Tongue (tissue), 2 donors: ENCODE data around the gene NBAS. TPM values are rescaled to one million over a fixed set of nuclear protein-coding genes. Genes with fewer than 3 reads are reported as not detected.
A peak's percentile ranks its signal among the peaks of the same experiment; 100 is the strongest.

Experiments
- DNase-seq: peaks from one replicate; pipeline ENCODE4 v3.0.0-alpha.2; 2015
- total RNA-seq: library from RNA; depleted of rRNA; stranded (reverse); fragments of >200 nt; gene quantifications from one replicate; pipeline ENCODE4 v1.2.3, GENCODE V29; 2014

NBAS gene
- total RNA-seq, 1 donor from 2014 or later: 73.3 TPM

DNA sequence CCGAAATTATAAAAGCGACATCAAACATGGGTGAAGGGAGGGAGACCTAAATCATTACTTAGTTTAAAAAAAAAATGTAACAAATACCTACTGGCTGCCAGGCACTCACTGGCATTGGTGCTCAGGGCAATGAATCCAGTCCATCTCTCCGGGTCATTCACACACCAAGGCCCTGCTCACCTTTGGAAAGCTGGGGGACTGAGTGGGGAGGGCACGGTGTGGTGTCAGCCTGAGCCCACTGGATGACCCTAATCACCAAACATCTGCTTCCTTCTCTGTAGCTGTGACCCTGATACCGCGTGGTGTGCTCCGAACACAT, 30.2 kb upstream of the NBAS start:
- DNase-seq: no peak

GRCh38 chr2:15588329-15588919, 27.3 kb upstream of the NBAS start:
- DNase-seq: peak; percentile 82

DNA sequence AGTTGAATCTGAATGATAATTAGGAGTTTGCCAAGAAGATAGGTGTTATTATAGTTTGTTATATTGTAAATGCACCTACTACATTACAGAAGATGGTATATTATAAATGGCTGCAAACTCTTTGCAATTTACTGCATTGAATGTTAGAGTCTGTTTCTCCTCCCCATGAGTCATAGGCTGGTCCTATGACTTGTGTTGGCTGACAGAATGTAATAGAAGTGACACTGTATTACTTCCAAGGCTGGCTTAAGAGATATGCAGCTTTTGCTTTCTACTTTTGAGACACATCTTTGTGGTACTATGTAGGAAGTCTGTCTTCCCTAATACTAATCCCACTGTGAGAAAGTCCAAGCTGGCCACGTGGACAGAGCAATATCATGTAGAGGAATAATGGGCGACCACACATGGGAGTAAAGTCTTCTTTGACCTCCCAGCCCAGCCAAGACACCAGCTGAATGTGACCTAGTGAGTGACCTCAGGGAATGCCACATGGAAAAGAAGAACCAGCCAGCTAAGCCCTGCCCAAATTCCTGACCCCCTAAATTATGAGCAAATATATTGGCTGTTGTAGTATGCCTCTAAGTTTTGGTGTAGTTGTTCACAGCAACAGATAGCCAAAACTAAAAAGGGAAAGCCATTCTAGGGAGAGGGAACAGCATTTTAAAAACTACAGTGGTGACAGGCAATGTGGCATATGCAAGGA, 23.8 kb upstream of the NBAS start:
- no peak for DNase-seq

- DNase-seq: no peak
Measured at GRCh38 chr2:15584316-15584715, 23.2 kb upstream of the NBAS start.

- no peak for DNase-seq
Measured at GRCh38 chr2:15583826-15584225, 22.7 kb upstream of the NBAS start.

DNA sequence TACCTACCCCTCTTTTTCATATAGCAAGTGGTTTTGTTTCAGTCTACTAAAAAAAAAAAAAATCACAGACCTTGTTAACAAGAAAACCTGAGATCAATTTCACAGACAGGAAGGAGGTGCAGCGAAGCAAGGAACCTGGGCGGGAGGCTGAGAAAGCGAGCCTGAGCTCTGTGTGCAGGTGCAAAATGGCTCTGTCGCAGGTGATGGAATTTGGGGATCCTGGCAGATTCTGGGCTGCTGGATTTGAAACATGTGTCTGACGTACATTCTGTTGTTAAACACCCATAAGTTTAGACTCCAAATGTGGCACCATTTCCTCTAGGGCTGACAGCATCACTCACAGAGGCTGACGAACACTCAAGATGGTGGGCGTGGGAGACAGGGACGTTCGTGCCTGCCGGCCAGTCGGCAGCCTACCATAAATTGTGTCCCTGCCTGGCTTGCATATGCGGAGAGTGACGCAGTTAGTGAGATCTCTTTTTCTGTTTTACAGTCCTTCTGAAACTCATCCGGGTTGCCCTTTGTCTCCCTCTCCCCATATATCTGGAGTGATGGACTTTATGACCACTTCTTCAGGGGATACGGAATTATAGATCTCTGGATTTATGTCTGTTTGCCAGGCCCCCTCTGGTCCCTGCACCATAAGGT, 21.7 kb upstream of the NBAS start:
- no peak for DNase-seq

- DNase-seq: no peak
Measured at GRCh38 chr2:15580451-15580850, 19.3 kb upstream of the NBAS start.

GRCh38 chr2:15579641-15580040, 18.5 kb upstream of the NBAS start:
- no peak for DNase-seq

DNA sequence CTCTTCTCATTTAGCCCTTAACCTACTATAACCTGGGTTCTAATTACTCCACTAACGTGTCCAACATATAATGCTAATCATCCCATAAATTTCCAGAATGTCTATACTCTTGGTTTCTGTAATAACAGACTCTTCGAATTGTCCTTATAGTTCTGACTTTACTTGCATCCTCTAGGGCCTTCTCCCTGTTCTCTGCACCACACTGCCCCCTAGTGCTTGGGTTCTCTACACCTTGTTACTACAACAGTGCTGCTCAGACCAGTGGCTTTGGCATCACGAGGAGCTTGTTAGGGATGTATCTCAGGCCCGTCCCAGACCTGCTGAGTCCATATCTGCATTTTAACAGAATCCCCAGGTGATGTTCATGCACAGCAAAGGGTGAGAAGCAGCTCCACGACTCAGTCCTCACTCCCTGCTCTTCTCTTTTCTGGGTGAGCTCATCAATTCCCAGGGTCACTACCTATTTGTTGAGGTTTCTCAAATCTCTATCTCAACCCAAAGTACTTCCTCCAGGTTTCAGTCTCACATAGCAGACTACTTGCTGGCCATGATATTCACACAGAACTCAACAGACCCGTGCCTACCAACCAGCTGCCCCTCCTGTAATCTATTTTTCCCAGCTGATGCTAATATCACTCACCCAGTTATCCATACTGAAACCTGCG, 16.1 kb upstream of the NBAS start:
- peak; percentile 94 for DNase-seq

- no peak for DNase-seq
Measured at GRCh38 chr2:15571729-15572128, 10.6 kb upstream of the NBAS start.

GRCh38 chr2:15570104-15570503, 9.0 kb upstream of the NBAS start:
- DNase-seq: peak; percentile 51

DNA sequence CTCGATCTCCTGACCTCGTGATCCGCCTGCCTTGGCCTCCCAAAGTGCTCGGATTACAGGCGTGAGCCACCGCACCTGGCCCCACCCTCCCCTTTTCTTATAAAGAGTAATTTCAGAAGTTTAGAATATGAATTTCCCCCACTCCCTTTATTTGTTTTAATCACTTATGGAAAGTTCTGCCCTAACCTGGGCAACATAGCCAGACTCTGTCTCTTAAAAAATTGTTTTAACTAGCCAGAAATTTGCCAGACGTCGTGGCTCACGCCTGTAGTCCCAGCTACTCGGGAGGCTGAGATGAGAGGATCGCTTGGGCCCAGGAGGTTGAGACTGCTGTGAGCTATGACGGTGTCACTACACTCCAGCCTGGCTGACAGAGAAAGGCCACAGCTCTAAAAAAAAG, 7.7 kb upstream of the NBAS start:
- no peak for DNase-seq

DNA sequence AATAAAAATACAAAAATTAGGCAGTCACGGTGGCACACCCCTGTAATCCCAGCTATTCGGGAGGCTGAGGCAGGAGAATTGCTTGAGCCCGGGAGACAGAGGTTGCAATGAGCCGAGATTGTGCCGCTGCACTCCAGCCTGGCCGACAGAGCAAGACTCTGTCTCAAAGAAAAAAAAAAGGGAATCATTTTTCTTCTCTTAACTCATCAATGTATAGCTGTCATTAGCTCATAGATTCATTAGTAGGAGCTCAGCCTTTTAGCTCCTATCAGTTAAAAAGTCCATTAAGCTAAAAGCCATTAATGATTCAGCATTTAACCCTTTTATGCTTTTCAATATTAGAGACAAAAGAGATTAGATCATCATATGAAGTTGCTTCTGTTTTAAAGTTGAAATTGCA, 5.8 kb upstream of the NBAS start:
- DNase-seq: no peak

DNA sequence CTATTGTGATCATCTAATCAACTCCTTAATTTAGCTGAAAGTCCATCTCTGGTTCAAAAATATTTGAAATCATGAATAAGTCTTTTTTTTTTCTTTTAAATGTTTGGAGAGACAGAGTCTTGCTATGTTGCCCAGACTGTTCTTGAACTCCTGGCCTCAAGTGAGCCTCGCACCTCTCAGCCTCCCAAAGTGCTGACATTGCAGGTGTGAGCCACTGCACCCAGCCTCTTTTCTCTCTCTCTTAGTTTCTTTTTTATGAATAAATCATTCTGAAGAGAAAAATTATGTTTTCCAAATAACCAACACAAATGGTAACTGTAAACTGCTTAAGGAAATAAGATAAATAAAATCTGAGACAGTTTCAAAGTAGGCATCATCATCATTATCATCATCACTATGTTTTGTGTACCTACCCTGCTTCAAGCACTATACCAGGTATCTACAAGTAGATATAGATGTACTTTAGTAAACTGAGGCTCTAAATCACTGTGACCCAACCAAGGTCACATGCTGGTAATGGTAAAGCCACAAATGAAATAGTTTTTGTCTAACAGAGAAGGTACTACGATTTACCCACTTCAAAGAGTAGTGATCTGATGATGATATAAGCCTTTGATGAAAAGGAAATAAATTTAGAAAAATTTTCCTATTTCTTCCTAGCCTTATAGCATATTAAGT, 5.0 kb upstream of the NBAS start:
- no peak for DNase-seq

GRCh38 chr2:15565392-15565791, 4.3 kb upstream of the NBAS start:
- DNase-seq: no peak

- peak; percentile 30 for DNase-seq
Measured at GRCh38 chr2:15563227-15564100, 2.3 kb upstream of the NBAS start.

- DNase-seq: no peak
Measured at GRCh38 chr2:15562354-15563031, 1.4 kb upstream of the NBAS start.

- peak; percentile 74 for DNase-seq
Measured at GRCh38 chr2:15561574-15562344, 625 bp upstream of the NBAS start.

DNA sequence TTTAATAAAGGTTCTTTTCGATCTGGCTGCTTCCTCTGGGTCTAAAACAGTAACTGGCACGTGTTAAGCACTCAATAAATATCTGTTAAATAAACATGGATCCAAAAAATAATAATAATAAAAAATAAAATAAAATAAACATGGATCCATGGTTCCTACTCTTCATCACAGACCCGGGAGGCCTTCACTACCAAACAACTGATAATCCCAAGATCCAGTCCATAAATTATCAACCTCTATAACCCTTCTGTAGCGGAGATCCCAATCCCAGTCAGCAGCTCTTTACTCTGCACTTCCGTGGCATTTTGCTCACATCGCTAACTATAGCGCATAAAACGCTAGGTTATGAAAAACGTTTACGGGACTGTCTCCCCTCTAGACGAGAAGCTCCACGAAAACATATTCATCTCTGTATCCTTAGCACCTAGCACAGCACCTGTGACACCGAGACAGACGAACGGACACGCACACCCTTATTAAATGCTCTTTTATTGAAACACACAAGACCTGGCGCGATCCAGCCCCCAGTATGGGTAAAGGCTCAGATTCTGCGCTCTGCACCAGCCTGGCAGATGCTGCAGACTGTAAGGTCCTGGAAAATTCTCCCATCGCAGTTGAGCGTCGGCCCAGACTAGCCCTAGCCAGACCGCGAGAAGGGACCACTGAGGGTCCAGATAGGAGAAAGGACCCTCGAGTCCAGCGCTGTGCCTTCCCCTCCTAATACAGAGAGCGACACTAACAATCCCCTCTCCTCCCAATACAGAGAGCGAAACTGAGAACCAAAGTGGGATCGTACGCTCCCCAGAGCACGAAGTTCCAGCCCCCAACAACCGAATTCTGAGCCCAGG, 770 bp downstream of the NBAS start:
- peak; percentile 54 for DNase-seq
